ENCODE results near the gene KSR1. TPM values are rescaled to one million over a fixed set of nuclear protein-coding genes. Genes with fewer than 3 reads are reported as not detected.
A peak's percentile ranks its signal among the peaks of the same experiment; 100 is the strongest.

Gene KSR1
- total RNA-seq, 1 donor: 15.5 TPM

- no peak overlapping the region for H3K4me3 ChIP-seq (ENCODE audit: low read depth, low read length)
- no peak for TF ChIP-seq CTCF (IDR thresholded peaks at IDR 0.05; ENCODE audit: insufficient read depth, low read depth, low read length)
- DNase-seq (ENCODE audit: low read depth): no peak
These were observed 39.2 kb downstream of the KSR1 start for GRCh38 chr17:27495460-27495859.

GRCh38 chr17:27496005-27496404 lies 39.8 kb downstream of the KSR1 start:
- no peak overlapping the region for H3K4me3 ChIP-seq (ENCODE audit: low read depth, low read length)
- no peak for TF ChIP-seq CTCF (IDR thresholded peaks at IDR 0.05; ENCODE audit: insufficient read depth, low read depth, low read length)
- no peak for DNase-seq (ENCODE audit: low read depth)

- no peak for TF ChIP-seq CTCF (IDR thresholded peaks at IDR 0.05; ENCODE audit: insufficient read depth, low read depth, low read length)
- DNase-seq (ENCODE audit: low read depth): no peak
- H3K4me3 ChIP-seq (ENCODE audit: low read depth, low read length): no peak overlapping the region
These were observed 40.2 kb downstream of the KSR1 start for GRCh38 chr17:27496437-27496943.

- peak; percentile 68 for DNase-seq (ENCODE audit: low read depth)
- no peak overlapping the region for H3K4me3 ChIP-seq (ENCODE audit: low read depth, low read length)
- TF ChIP-seq CTCF (IDR thresholded peaks at IDR 0.05; ENCODE audit: insufficient read depth, low read depth, low read length): no peak
These were observed 40.7 kb downstream of the KSR1 start for GRCh38 chr17:27496971-27497370.

- TF ChIP-seq CTCF (IDR thresholded peaks at IDR 0.05; ENCODE audit: insufficient read depth, low read depth, low read length): no peak
- no peak overlapping the region for H3K4me3 ChIP-seq (ENCODE audit: low read depth, low read length)
- no peak for DNase-seq (ENCODE audit: low read depth)
These were observed 41.4 kb downstream of the KSR1 start for GRCh38 chr17:27497696-27498095.

GRCh38 chr17:27498615-27499309 lies 42.5 kb downstream of the KSR1 start:
- no peak for TF ChIP-seq CTCF (IDR thresholded peaks at IDR 0.05; ENCODE audit: insufficient read depth, low read depth, low read length)
- no peak for DNase-seq (ENCODE audit: low read depth)
- H3K4me3 ChIP-seq (ENCODE audit: low read depth, low read length): no peak overlapping the region

Measured in fibroblast of villous mesenchyme (primary cell).